ENCODE results near the gene MXD4.

Gene MXD4

GRCh38 chr4:2274320-2275043 lies 12.6 kb upstream of the MXD4 start:
- no peak for DNase-seq

GRCh38 chr4:2273657-2274319 lies 11.9 kb upstream of the MXD4 start:
- DNase-seq: no peak

GRCh38 chr4:2273221-2273620 lies 11.3 kb upstream of the MXD4 start:
- DNase-seq: no peak

- DNase-seq: no peak
Measured at GRCh38 chr4:2272828-2273120, 10.9 kb upstream of the MXD4 start.

- DNase-seq: no peak
Measured at GRCh38 chr4:2272026-2272827, 10.3 kb upstream of the MXD4 start.

GRCh38 chr4:2271279-2272025 lies 9.5 kb upstream of the MXD4 start:
- DNase-seq: no peak

GRCh38 chr4:2270341-2271165 lies 8.6 kb upstream of the MXD4 start:
- DNase-seq: no peak

- no peak for DNase-seq
Measured at GRCh38 chr4:2269618-2270163, 7.8 kb upstream of the MXD4 start.

GRCh38 chr4:2269206-2269531 lies 7.3 kb upstream of the MXD4 start:
- no peak for DNase-seq

- DNase-seq: no peak
Measured at GRCh38 chr4:2268357-2269205, 6.7 kb upstream of the MXD4 start.

- DNase-seq: no peak
Measured at GRCh38 chr4:2267841-2268240, 5.9 kb upstream of the MXD4 start.

GRCh38 chr4:2267320-2267811 lies 5.5 kb upstream of the MXD4 start:
- DNase-seq: no peak

- no peak for DNase-seq
Measured at GRCh38 chr4:2266821-2267220, 4.9 kb upstream of the MXD4 start.

- DNase-seq: no peak
Measured at GRCh38 chr4:2266181-2266580, 4.3 kb upstream of the MXD4 start.

- DNase-seq: no peak
Measured at GRCh38 chr4:2265113-2266110, 3.5 kb upstream of the MXD4 start.

GRCh38 chr4:2264481-2265041 lies 2.7 kb upstream of the MXD4 start:
- no peak for DNase-seq

GRCh38 chr4:2263926-2264321 lies 2.0 kb upstream of the MXD4 start:
- no peak for DNase-seq

GRCh38 chr4:2262944-2263250 lies 988 bp upstream of the MXD4 start:
- DNase-seq: no peak

GRCh38 chr4:2262145-2262943 lies 435 bp upstream of the MXD4 start:
- peak; percentile 99 for DNase-seq
